Right cardiac atrium (tissue), 5 donors: ENCODE data around the gene HINFP. TPM values are rescaled to one million over a fixed set of nuclear protein-coding genes. Genes with fewer than 3 reads are reported as not detected.
"Not testable (repeated sequence)": the region's sequence is repeated elsewhere in the genome, so short reads cannot be mapped to it uniquely, and the experiment has no call there.

Source experiments
- ATAC-seq, 2 donors: fragments of 200-7000 bp; cut with Tn5 transposase; one replicate each; pipeline versions ENCODE4 v1.8.0 to v1.9.1; 2020; ENCODE audit warnings: moderate library complexity in 2 of 2, mild to moderate bottlenecking in 1 of 2
- DNase-seq, 3 donors: peaks; one replicate each; pipeline ENCODE4 v3.0.0-alpha.2; 2020
- H3K27ac ChIP-seq: one replicate; pipeline ENCODE4 v1.5.1; 2013; ENCODE audit warnings: mild to moderate bottlenecking, low read length, control low read depth, moderate library complexity
- H3K27me3 ChIP-seq: one replicate; pipeline ENCODE4 v1.6.1; 2013; ENCODE audit not compliant: control insufficient read depth, insufficient read depth
- H3K4me1 ChIP-seq: one replicate; pipeline ENCODE4 v1.6.1; 2013; ENCODE audit warnings: low read length; ENCODE audit not compliant: control insufficient read depth, insufficient read depth
- H3K4me3 ChIP-seq: one replicate; pipeline ENCODE4 v1.5.1; 2013; ENCODE audit warnings: low read length, control low read depth
- H3K9me3 ChIP-seq: one replicate; pipeline ENCODE4 v1.6.1; 2013; ENCODE audit warnings: low read length; ENCODE audit not compliant: control insufficient read depth
- WGBS: extraction: QIAGEN DNeasy Blood & Tissue Kit; methylation state at CpG from one replicate; pipeline ENCODE4 v1.1.7; 2013; 5-methylcytosine and 5-hydroxymethylcytosine counted together
- intact Hi-C, 4 donors: fragments of 100-400 bp; cut with DNase I; formaldehyde crosslinking; loops; one replicate each; pipeline versions ENCODE4 v1.11.0 to v1.14.0; 2022 to 2023
- polyA plus RNA-seq: library from polyadenylated mRNA; stranded (reverse); fragments of 200-250 nt; gene quantifications from one replicate; pipeline ENCODE4 v1.2.3, GENCODE V29; 2013
- total RNA-seq, 4 donors: library from RNA; stranded (reverse); fragmentation: NEBNext Ultra II Directional; extraction: Animal tissue kit (Norgen Biotek cat#: 25700); gene quantifications; one replicate each; pipeline ENCODE4 v1.2.1, GENCODE V29; 2021
- donor health status: healthy with polysubstance abuse.
- donor health status: DM: no; HTN: yes; CAD: no.
- donor health status: DM: no; HTN: no; CAD: no.
- donor health status: DM: no; HTN: yes; CAD: no; lungs with severe emphysema.
- donor health status: DM: yes; HTN: yes; CAD: no.

HINFP gene
- total and polyA plus RNA-seq, 5 donors: 8.4 to 17.0 (median 14.0) TPM

DNA sequence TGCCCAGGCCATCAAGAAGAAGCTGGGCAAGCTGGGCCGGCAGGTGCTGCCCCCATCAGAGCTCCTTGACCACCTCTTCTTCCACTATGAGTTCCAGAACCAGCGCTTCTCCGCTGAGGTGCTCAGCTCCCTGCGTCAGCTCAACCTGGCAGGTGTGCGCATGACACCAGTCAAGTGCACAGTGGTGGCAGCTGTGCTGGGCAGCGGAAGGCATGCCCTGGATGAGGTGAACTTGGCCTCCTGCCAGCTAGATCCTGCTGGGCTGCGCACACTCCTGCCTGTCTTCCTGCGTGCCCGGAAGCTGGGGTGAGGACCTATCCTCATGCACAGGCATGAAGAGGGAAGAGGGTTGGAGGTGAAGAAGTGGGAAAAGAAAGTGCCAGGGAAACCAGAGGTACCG, 58.6 kb downstream of the HINFP start:
- no peaks in the 10 kb centered on the region for H3K9me3 ChIP-seq
- intact Hi-C loops: no loop called here
- no peak overlapping the region for H3K4me3 ChIP-seq
- H3K27ac ChIP-seq: no peak overlapping the region
- DNase-seq (no peak), ATAC-seq (no peak)
- no peaks in the 10 kb centered on the region for H3K4me1 ChIP-seq
- WGBS: 90% methylated on average over 10 of the region's 10 CpGs
- H3K27me3 ChIP-seq: no peaks in the 10 kb centered on the region

GRCh38 chr11:119180729-119181676, 59.6 kb downstream of the HINFP start:
- H3K27ac ChIP-seq: no peak overlapping the region
- H3K4me1 ChIP-seq: no peaks in the 10 kb centered on the region
- no peaks in the 10 kb centered on the region for H3K9me3 ChIP-seq
- 72% methylated on average over 6 of the region's 6 CpGs for WGBS
- ATAC-seq (peak in 1 of 2 donors; percentile 23), DNase-seq (no peak)
- H3K4me3 ChIP-seq: no peak overlapping the region
- H3K27me3 ChIP-seq: no peaks in the 10 kb centered on the region
- intact Hi-C loops: no loop called here

GRCh38 chr11:119181677-119182412, 60.5 kb downstream of the HINFP start:
- 74% methylated on average over 17 of the region's 17 CpGs for WGBS
- no peaks in the 10 kb centered on the region for H3K9me3 ChIP-seq
- H3K27ac ChIP-seq: no peak overlapping the region
- H3K4me1 ChIP-seq: no peaks in the 10 kb centered on the region
- no peak overlapping the region for H3K4me3 ChIP-seq
- DNase-seq: no peak
- no peaks in the 10 kb centered on the region for H3K27me3 ChIP-seq
- peak; percentile 27 to 35 for ATAC-seq
- intact Hi-C loops: no loop called here

GRCh38 chr11:119184399-119184798, 63.0 kb downstream of the HINFP start:
- WGBS: 82% methylated on average over 9 of the region's 9 CpGs
- H3K9me3 ChIP-seq, H3K27ac ChIP-seq, intact Hi-C loops, ATAC-seq, H3K4me3 ChIP-seq, H3K27me3 ChIP-seq, H3K4me1 ChIP-seq, DNase-seq: not testable (repeated sequence)

Other genes with a start within 250 kb of the HINFP start
- gene CXCR5, start 237.7 kb upstream of the HINFP start, total RNA-seq: not detected
- gene CXCR5, start 237.7 kb upstream of the HINFP start, polyA plus RNA-seq: 0.34 TPM
- gene BCL9L, start 195.7 kb upstream of the HINFP start, total RNA-seq: 10 to 100 TPM; 44.0 to 76.7 (median 54.6) TPM
- 29.9 TPM for gene BCL9L, start 195.7 kb upstream of the HINFP start, polyA plus RNA-seq
- not detected for gene UPK2, start 165.3 kb upstream of the HINFP start, total RNA-seq
- not detected for gene UPK2, start 165.3 kb upstream of the HINFP start, polyA plus RNA-seq
- gene FOXR1, start 149.8 kb upstream of the HINFP start, total RNA-seq: not detected
- not detected for gene FOXR1, start 149.8 kb upstream of the HINFP start, polyA plus RNA-seq
- 10 to 100 TPM; 12.2 to 18.4 (median 15.2) TPM for gene CENATAC, start 123.4 kb upstream of the HINFP start, total RNA-seq
- 18.9 TPM for gene CENATAC, start 123.4 kb upstream of the HINFP start, polyA plus RNA-seq
- gene RPS25, start 103.2 kb upstream of the HINFP start, total RNA-seq: 100 to 1,000 TPM; 750 to 919 (median 877) TPM
- gene RPS25, start 103.2 kb upstream of the HINFP start, polyA plus RNA-seq: 2,193 TPM
- 10 to 100 TPM; 32.2 to 44.6 (median 36.8) TPM for gene TRAPPC4, start 102.8 kb upstream of the HINFP start, total RNA-seq
- 31.4 TPM for gene TRAPPC4, start 102.8 kb upstream of the HINFP start, polyA plus RNA-seq
- 1 to 10 TPM; 7.5 to 8.6 (median 7.7) TPM for gene SLC37A4, start 90.7 kb upstream of the HINFP start, total RNA-seq
- gene SLC37A4, start 90.7 kb upstream of the HINFP start, polyA plus RNA-seq: 7.1 TPM
- gene HYOU1, start 64.4 kb upstream of the HINFP start, total RNA-seq: 100 to 1,000 TPM in 2 of 4 donors, 10 to 100 TPM in 2; 58.8 to 127 (median 105) TPM
- 52.1 TPM for gene HYOU1, start 64.4 kb upstream of the HINFP start, polyA plus RNA-seq
- gene VPS11, start 53.8 kb upstream of the HINFP start, total RNA-seq: 10 to 100 TPM; 20.4 to 23.7 (median 21.5) TPM
- 23.5 TPM for gene VPS11, start 53.8 kb upstream of the HINFP start, polyA plus RNA-seq
- 10 to 100 TPM; 17.3 to 28.0 (median 22.2) TPM for gene HMBS, start 36.7 kb upstream of the HINFP start, total RNA-seq
- gene HMBS, start 36.7 kb upstream of the HINFP start, polyA plus RNA-seq: 28.0 TPM
- 10 to 100 TPM; 15.2 to 24.7 (median 23.9) TPM for gene DPAGT1, start 19.7 kb upstream of the HINFP start, total RNA-seq
- 14.4 TPM for gene DPAGT1, start 19.7 kb upstream of the HINFP start, polyA plus RNA-seq
- gene C2CD2L, start 14.2 kb upstream of the HINFP start, total RNA-seq: 10 to 100 TPM in 3 of 4 donors, 1 to 10 TPM in 1; 9.1 to 11.9 (median 11.0) TPM
- 9.2 TPM for gene C2CD2L, start 14.2 kb upstream of the HINFP start, polyA plus RNA-seq
- gene ABCG4, start 27.5 kb downstream of the HINFP start, total RNA-seq: 1 to 10 TPM in 3 of 4 donors, under 1 TPM in 1; 0.86 to 1.8 (median 1.5) TPM
- gene ABCG4, start 27.5 kb downstream of the HINFP start, polyA plus RNA-seq: 1.4 TPM
- 10 to 100 TPM; 18.7 to 25.2 (median 22.7) TPM for gene NLRX1, start 47.1 kb downstream of the HINFP start, total RNA-seq
- 12.8 TPM for gene NLRX1, start 47.1 kb downstream of the HINFP start, polyA plus RNA-seq
- gene NHERF4, start 63.9 kb downstream of the HINFP start, total RNA-seq: under 1 TPM in 3 of 4 donors, not detected in 1; 0.48 to 0.66 (median 0.56) TPM
- gene NHERF4, start 63.9 kb downstream of the HINFP start, polyA plus RNA-seq: 0.11 TPM
- 10 to 100 TPM in 2 of 4 donors, 1 to 10 TPM in 2; 8.5 to 13.3 (median 10.3) TPM for gene CBL, start 84.8 kb downstream of the HINFP start, total RNA-seq
- 3.3 TPM for gene CBL, start 84.8 kb downstream of the HINFP start, polyA plus RNA-seq
- 100 to 1,000 TPM in 2 of 4 donors, 10 to 100 TPM in 2; 95.1 to 127 (median 104) TPM for gene MCAM, start 195.6 kb downstream of the HINFP start, total RNA-seq
- 97.2 TPM for gene MCAM, start 195.6 kb downstream of the HINFP start, polyA plus RNA-seq
- gene RNF26, start 212.9 kb downstream of the HINFP start, total RNA-seq: 10 to 100 TPM; 12.7 to 19.6 (median 15.2) TPM
- gene RNF26, start 212.9 kb downstream of the HINFP start, polyA plus RNA-seq: 9.7 TPM
- 10 to 100 TPM; 21.4 to 31.0 (median 24.1) TPM for gene C1QTNF5, start 219.3 kb downstream of the HINFP start, total RNA-seq
- 27.1 TPM for gene C1QTNF5, start 219.3 kb downstream of the HINFP start, polyA plus RNA-seq
- gene MFRP, start 225.1 kb downstream of the HINFP start, total RNA-seq: under 1 TPM in 1 of 4 donors, not detected in 3; 0.06 TPM
- gene MFRP, start 225.1 kb downstream of the HINFP start, polyA plus RNA-seq: 0.02 TPM